ENCODE measurements around the gene HCFC1. TPM values are rescaled to one million over a fixed set of nuclear protein-coding genes. Genes with fewer than 3 reads are reported as not detected.

Gene HCFC1
- total RNA-seq = 58.3 and 86.0 TPM in 2 replicates

GRCh38 chrX:153971450-153972367 lies at the start of gene HCFC1:
Gene HCFC1, minus strand, starts transcription at chrX:153971818. Its CDS starts 978 bp downstream, at chrX:153970840.

DNA sequence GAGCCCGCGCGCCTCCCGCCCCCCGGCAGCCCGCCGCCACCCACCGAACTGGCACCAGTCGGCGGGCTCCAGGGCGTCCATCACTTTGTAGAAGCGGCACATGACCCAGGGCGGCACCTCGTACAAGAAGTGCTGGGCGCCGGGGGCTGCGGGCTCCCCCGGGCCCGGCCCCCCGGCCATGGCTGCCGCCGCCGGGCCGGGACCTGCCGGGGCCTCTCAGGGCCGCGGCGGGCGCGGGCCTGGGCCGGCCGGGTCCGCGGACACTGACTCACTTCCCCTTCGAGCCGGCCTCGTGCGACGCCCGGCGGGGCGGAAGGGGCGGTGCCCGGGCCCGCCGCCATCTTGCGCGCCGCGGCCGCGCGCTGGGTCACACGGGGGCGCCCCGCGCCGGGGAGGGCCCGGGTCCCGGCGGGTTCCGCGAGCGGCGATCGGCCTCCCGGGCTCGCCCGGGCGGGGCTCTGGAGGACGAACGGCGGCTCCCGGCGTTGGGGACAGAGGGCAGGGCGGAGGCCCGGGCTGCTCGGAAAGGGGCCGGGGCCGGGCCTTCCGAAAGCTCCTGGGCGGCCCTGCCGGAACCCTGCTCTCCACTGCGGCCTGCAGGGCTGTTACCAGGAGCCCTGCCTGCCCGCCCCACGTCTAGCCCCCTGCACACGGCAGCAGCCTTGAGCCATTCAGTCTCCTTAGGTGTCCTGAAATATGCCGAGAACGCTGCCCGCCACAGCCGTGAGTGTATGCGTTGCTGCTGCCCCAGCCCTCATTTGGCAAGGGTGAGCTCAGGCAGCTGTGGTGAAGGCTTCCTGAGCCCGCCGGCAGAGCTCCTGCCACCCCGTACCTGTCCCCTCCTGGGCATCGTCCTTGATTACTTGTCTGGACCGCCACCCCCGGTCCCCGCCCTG lies 48.3 kb upstream of the HCFC1 start, which contains the start of gene IRAK1:
Gene IRAK1 (minus strand): TSS at position 270 of the 896 bp plus-strand sequence. CDS start 90 bp downstream, at position 180.

DNA sequence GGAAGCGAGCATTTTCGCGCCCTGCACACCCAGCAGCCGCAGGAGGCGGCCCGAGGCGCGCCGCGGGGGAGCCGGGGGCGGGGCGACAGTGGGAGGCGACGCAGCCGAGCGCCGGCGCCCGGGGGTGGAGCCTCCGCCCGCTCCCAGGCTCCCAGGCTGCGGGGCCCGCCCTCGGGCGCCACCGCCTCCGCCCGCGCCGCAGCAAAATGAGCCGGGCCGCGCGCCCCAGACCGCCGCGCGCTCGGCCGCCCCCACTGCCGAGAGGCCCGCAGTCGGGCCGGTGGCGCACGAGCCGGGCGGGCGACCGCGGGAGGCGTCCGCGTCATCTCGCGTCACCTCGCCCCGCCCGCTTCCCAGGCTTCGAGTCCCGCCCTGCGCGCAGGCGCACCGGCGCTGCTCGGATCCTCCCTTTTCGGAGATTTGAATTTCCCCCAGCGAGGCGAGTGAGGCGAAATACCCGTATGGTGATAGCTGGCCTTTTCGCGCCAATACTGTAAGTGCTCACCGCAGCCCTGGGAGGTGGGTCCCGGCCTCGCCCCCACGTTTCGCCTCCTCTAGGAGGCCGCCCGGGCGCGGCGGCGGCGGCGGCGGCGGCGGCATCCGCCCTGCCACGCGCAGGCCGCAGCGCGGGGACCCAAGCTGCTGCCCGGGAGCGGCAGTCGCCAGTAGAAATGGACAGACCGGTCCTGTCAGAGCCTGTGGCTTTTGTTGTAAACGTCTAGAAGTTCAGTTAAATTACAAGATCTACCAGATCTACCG lies 929 bp upstream of the HCFC1 start, which contains the start of gene TMEM187:
Gene TMEM187 (plus strand): TSS at position 387 of the 759 bp plus-strand sequence. CDS start 9,309 bp downstream, outside the sequence.

GRCh38 chrX:153944140-153944799 lies 27.3 kb downstream of the HCFC1 start, which contains the start of gene RENBP:
Gene RENBP, minus strand, starts transcription at chrX:153944643. Its CDS starts 33 bp downstream, at chrX:153944610.

DNA sequence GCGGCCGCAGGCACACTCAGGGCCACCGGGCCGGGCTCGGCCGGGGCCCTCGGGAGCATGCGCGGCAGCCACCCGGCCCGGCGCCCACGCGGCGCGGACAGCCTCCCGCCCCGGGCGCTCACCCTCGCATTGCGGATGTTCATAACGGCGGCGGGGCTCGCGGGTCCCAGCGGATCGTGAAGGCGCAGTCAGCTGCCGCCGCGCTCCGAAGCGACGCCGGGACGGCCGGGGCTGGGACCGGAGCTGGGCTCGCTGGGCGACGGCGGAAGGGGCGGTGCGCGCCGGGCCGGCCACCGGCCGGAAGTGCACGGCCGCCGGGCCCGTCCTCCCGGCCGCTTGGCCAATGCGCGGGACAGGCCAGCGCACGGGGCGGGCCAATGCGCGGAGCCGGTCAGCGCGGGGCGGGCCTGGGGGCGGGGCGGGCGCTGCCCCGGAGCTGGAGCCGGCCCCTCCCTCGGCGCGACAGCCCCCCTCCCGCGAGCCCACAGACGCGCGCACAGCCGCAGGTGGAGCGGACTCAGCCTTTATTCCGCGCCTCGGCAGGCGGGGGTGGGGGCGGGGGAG lies 36.8 kb downstream of the HCFC1 start, which contains the start of gene NAA10:
Gene NAA10 (minus strand): TSS at position 276 of the 564 bp plus-strand sequence. CDS start 133 bp downstream, at position 143.

GRCh38 chrX:153925739-153926551 lies 45.7 kb downstream of the HCFC1 start, which contains the start of gene ARHGAP4:
Gene ARHGAP4, minus strand, starts transcription at chrX:153926264. Its CDS starts 62 bp downstream, at chrX:153926202.

GRCh38 chrX:153903991-153904957 lies 67.3 kb downstream of the HCFC1 start, which contains the start of gene AVPR2:
Gene AVPR2, plus strand, starts transcription at chrX:153904673. Its CDS starts 473 bp downstream, at chrX:153905146.

Other genes starting within 250 kb of the HCFC1 start
- 78.3 and 104 TPM in 2 replicates for gene BCAP31, start 247.4 kb downstream of the HCFC1 start, total RNA-seq
- 9.8 and 22.2 TPM in 2 replicates for gene ABCD1, start 247.0 kb downstream of the HCFC1 start, total RNA-seq
- gene PLXNB3, start 207.6 kb downstream of the HCFC1 start, total RNA-seq = 4.6 and 8.4 TPM in 2 replicates
- 1.9 TPM in 1 of 2 replicates, not detected in the other for gene SRPK3, start 190.8 kb downstream of the HCFC1 start, total RNA-seq
- 91.7 and 93.4 TPM in 2 replicates for gene IDH3G, start 177.4 kb downstream of the HCFC1 start, total RNA-seq
- gene SSR4, start 177.2 kb downstream of the HCFC1 start, total RNA-seq = 224 and 257 TPM in 2 replicates
- under 0.01 and 0.13 TPM in 2 replicates for gene PDZD4, start 141.3 kb downstream of the HCFC1 start, total RNA-seq
- gene L1CAM, start 85.6 kb downstream of the HCFC1 start, total RNA-seq = 15.6 and 37.3 TPM in 2 replicates
- not detected in 2 replicates for gene AVPR2, start 67.1 kb downstream of the HCFC1 start, total RNA-seq
- gene ARHGAP4, start 45.6 kb downstream of the HCFC1 start, total RNA-seq = 5.7 and 16.7 TPM in 2 replicates
- gene NAA10, start 36.8 kb downstream of the HCFC1 start, total RNA-seq = 126 and 216 TPM in 2 replicates
- 0.98 and 11.3 TPM in 2 replicates for gene RENBP, start 27.2 kb downstream of the HCFC1 start, total RNA-seq
- gene TMEM187, start 936 bp upstream of the HCFC1 start, total RNA-seq = 9.0 and 10.6 TPM in 2 replicates
- gene IRAK1, start 48.1 kb upstream of the HCFC1 start, total RNA-seq = 110 and 179 TPM in 2 replicates
- 16.5 and 16.8 TPM in 2 replicates for gene MECP2, start 125.9 kb upstream of the HCFC1 start, total RNA-seq
- not detected in 2 replicates for gene OPN1LW, start 172.4 kb upstream of the HCFC1 start, total RNA-seq
- not detected in 2 replicates for gene OPN1MW, start 210.8 kb upstream of the HCFC1 start, total RNA-seq
- gene OPN1MW2, start 247.9 kb upstream of the HCFC1 start, total RNA-seq = not detected in 2 replicates